Muscle layer of colon (tissue), 2 donors: ENCODE measurements around the gene CTNNB1.

ENCODE experiments used
- H3K27ac ChIP-seq: one replicate; pipeline ENCODE4 v1.7.0; 2013; ENCODE audit warnings: low read depth, mild to moderate bottlenecking, low read length, moderate library complexity
- H3K27me3 ChIP-seq, 2 donors: one replicate each; pipeline ENCODE4 v1.7.0; 2013; ENCODE audit warnings: low read length in 2 of 2, mild to moderate bottlenecking in 2 of 2; ENCODE audit not compliant: insufficient read depth in 2 of 2, control insufficient read depth in 1 of 2
- H3K36me3 ChIP-seq: one replicate; pipeline ENCODE4 v1.7.0; 2013; ENCODE audit warnings: mild to moderate bottlenecking, low read length; ENCODE audit not compliant: insufficient read depth
- H3K4me1 ChIP-seq: one replicate; pipeline ENCODE4 v1.7.0; 2013; ENCODE audit warnings: mild to moderate bottlenecking, low read length; ENCODE audit not compliant: insufficient read depth
- H3K4me3 ChIP-seq, 2 donors: one replicate each; pipeline ENCODE4 v1.7.0; 2013; ENCODE audit warnings: low read length in 2 of 2, low read depth in 1 of 2, mild to moderate bottlenecking in 1 of 2, moderate library complexity in 1 of 2
- H3K9ac ChIP-seq: one replicate; pipeline ENCODE4 v1.7.0; 2013; ENCODE audit warnings: low read length
- H3K9me3 ChIP-seq: one replicate; pipeline ENCODE4 v1.7.0; 2013; ENCODE audit warnings: mild to moderate bottlenecking, low read length
- donor health status: abdominal sarcoma.
- donor health status: Adenocarcinoma of cecum.

CTNNB1 gene

DNA sequence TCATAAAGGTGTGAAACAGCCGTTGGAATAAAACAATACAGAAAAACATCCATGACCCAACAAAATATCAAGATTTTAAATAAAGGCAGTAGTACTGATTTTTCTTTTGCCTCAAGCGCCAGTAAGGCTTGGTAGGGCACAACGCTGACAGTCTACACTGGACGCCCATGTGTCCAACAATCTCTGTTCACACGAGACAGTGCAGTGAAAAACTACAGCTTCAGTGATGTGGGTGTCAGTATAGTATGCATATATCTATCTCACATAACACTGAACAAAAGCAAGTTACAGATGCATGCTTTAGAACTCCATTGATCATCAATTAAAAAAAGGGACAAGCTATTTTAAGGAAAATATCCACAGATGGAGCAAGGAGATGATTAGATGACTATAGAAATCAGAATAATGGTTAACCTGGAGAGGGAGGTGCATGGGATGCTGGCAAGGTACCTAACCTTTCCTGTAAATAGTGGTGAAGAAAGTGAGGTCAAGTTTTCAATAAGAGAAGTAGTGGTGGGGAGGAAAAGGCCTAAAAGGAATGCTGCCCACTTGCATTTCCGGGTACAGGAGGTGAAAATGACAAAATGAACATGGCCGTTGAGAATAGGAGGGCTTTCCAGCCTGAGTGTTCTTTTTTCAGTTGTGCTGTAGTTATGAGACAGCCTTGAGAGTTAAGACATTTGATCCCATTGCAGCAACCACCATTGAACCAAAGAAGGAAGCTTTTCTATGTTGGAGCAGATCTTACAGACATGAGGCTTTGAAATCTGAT lies 42.7 kb downstream of the CTNNB1 start:
- no peak overlapping the region for H3K27ac ChIP-seq
- H3K9ac ChIP-seq = no peak overlapping the region
- H3K36me3 ChIP-seq = peaks cover 39% of the 10 kb centered on the region
- peaks cover 8% of the 10 kb centered on the region for H3K4me1 ChIP-seq
- H3K4me3 ChIP-seq = no peak overlapping the region
- H3K9me3 ChIP-seq = no peaks in the 10 kb centered on the region
- H3K27me3 ChIP-seq = no peaks in the 10 kb centered on the region

DNA sequence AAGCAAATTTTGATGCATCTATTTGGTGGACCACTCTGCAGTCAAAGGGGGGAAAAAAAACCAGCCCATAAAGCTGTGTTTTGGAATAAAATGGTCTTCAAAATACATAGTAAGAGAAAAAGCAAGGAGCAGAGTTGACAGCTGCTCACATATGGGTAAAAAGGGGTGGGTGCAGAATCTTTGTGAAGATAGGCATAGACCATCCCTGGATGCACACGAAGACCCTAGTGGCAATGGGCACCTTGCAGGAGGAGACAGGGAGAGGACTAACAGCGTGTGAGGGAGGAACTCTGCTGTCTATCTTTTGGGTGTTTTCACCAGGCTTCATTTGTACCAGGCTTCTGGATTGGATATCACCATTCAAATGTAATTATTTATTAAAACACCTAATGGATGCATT lies 43.9 kb downstream of the CTNNB1 start:
- Histone ChIP-seq H3K27ac (no peak overlapping the region), H3K36me3 (peaks cover 27% of the 10 kb centered on the region), H3K9me3 (no peaks in the 10 kb centered on the region), H3K27me3 (no peaks in the 10 kb centered on the region), H3K4me1 (peaks cover 8% of the 10 kb centered on the region), H3K4me3 (no peak overlapping the region), H3K9ac (no peak overlapping the region)

- no peak overlapping the region for H3K4me3 ChIP-seq
- H3K9ac ChIP-seq = no peak overlapping the region
- no peak overlapping the region for H3K27ac ChIP-seq
- peaks cover 13% of the 10 kb centered on the region for H3K36me3 ChIP-seq
- no peaks in the 10 kb centered on the region for H3K27me3 ChIP-seq
- no peaks in the 10 kb centered on the region for H3K9me3 ChIP-seq
- H3K4me1 ChIP-seq = no peaks in the 10 kb centered on the region
These were observed 45.5 kb downstream of the CTNNB1 start for GRCh38 chr3:41244620-41245336.

DNA sequence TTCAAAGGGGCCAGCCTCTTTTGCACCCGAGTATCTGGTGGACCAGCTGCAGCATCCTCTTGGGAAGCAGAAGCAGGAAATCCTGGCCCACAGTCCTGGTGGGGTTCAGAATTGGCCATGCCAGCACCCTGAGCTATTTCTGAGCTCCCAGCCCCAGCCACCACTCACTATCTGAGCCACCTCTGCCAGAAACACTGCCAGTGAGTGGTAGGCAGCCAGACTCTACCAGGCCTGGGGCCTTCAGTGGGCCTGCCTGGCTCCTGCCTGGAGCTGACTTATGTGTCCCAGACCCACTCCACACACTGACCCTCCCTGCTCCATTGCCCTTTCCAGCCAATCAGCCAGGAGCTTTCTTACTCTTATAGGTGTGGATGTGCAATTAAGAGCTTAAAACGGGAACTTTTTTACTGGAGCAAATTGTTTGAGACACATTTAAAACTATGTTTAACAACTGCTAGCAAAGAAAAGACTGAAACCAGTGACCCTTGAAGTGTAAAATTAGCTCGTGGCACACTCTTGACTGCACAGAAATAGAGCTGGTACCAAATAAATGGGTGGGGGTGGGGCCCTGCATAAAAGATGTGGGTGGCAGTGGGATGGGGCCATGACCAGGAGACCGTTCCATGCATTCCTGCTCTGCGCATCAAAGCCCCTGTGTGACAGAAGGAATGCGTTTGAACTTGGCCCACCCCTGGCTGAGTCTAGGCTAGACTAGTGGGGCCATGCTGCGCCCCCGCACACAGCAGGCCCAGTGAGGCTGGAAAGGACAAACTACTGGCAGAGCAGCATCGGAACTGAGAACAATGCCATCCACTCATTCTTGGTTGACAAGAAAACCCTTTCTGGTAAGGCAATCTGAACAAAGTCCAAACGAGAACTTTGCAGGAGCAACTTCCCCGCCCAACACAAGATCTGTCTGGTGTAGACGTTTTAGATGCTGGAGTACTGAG lies 48.0 kb downstream of the CTNNB1 start:
- no peak overlapping the region for H3K4me3 ChIP-seq
- H3K36me3 ChIP-seq = no peaks in the 10 kb centered on the region
- no peaks in the 10 kb centered on the region for H3K27me3 ChIP-seq
- H3K27ac ChIP-seq = no peak overlapping the region
- H3K4me1 ChIP-seq = no peaks in the 10 kb centered on the region
- H3K9me3 ChIP-seq = no peaks in the 10 kb centered on the region
- no peak overlapping the region for H3K9ac ChIP-seq

- Histone ChIP-seq H3K9ac (no peak overlapping the region), H3K4me3 (no peak overlapping the region), H3K9me3 (no peaks in the 10 kb centered on the region), H3K4me1 (no peaks in the 10 kb centered on the region), H3K27me3 (no peaks in the 10 kb centered on the region), H3K27ac (no peak overlapping the region), H3K36me3 (no peaks in the 10 kb centered on the region)
These were observed 49.2 kb downstream of the CTNNB1 start for GRCh38 chr3:41248525-41248924.

- H3K36me3 ChIP-seq = no peaks in the 10 kb centered on the region
- no peaks in the 10 kb centered on the region for H3K4me1 ChIP-seq
- H3K4me3 ChIP-seq = no peak overlapping the region
- no peak overlapping the region for H3K9ac ChIP-seq
- no peaks in the 10 kb centered on the region for H3K9me3 ChIP-seq
- no peak overlapping the region for H3K27ac ChIP-seq
- no peaks in the 10 kb centered on the region for H3K27me3 ChIP-seq
These were observed 50.0 kb downstream of the CTNNB1 start for GRCh38 chr3:41249318-41249717.

GRCh38 chr3:41250825-41251224 lies 51.5 kb downstream of the CTNNB1 start:
- Histone ChIP-seq H3K4me3 (no peak overlapping the region), H3K4me1 (no peaks in the 10 kb centered on the region), H3K27me3 (no peaks in the 10 kb centered on the region), H3K27ac (no peak overlapping the region), H3K36me3 (no peaks in the 10 kb centered on the region), H3K9ac (no peak overlapping the region), H3K9me3 (no peaks in the 10 kb centered on the region)

DNA sequence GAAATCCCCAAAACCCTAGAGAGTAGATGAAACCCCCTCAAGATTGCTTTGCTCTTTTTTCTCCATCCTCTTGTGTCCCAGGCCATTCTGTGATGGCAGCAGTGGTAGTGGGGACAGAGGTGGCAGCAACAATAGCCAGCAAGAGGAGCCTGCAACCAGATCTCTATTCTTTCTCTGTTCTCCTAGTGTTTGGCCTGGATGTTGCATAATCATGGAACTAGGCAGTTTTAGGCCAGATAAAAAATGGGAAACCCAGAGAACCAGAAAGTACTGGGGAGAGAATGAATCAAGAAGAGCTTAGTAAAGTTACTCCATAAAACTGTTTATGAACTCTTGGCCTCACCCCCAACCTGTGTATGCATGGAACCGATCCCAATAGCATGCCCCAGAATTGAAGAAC lies 52.3 kb downstream of the CTNNB1 start:
- no peaks in the 10 kb centered on the region for H3K27me3 ChIP-seq
- H3K4me3 ChIP-seq = no peak overlapping the region
- no peaks in the 10 kb centered on the region for H3K9me3 ChIP-seq
- no peaks in the 10 kb centered on the region for H3K36me3 ChIP-seq
- no peaks in the 10 kb centered on the region for H3K4me1 ChIP-seq
- no peak overlapping the region for H3K9ac ChIP-seq
- H3K27ac ChIP-seq = no peak overlapping the region

GRCh38 chr3:41258239-41258800 lies 59.0 kb downstream of the CTNNB1 start:
- H3K36me3 ChIP-seq = no peaks in the 10 kb centered on the region
- H3K27ac ChIP-seq = no peak overlapping the region

GRCh38 chr3:41259449-41260062 lies 60.3 kb downstream of the CTNNB1 start:
- H3K27ac ChIP-seq = no peak overlapping the region
- no peaks in the 10 kb centered on the region for H3K36me3 ChIP-seq
- H3K9ac ChIP-seq = no peak overlapping the region
- H3K27me3 ChIP-seq = no peaks in the 10 kb centered on the region
- no peak overlapping the region for H3K4me3 ChIP-seq
- no peaks in the 10 kb centered on the region for H3K9me3 ChIP-seq
- H3K4me1 ChIP-seq = no peaks in the 10 kb centered on the region

More at GRCh38 chr3:41258239-41258800, 59.0 kb downstream of the CTNNB1 start:
- Histone ChIP-seq H3K27me3 (no peaks in the 10 kb centered on the region), H3K4me1 (no peaks in the 10 kb centered on the region), H3K9ac (no peak overlapping the region), H3K4me3 (no peak overlapping the region), H3K9me3 (no peaks in the 10 kb centered on the region)

- Histone ChIP-seq H3K4me1 (no peaks in the 10 kb centered on the region), H3K27ac (no peak overlapping the region), H3K9ac (no peak overlapping the region), H3K4me3 (no peak overlapping the region), H3K9me3 (no peaks in the 10 kb centered on the region), H3K36me3 (no peaks in the 10 kb centered on the region), H3K27me3 (no peaks in the 10 kb centered on the region)
These were observed 60.8 kb downstream of the CTNNB1 start for GRCh38 chr3:41260063-41260450.
